ENCODE measurements around the gene SERF1B.
"Not testable (repeated sequence)": the region's sequence is repeated elsewhere in the genome, so short reads cannot be mapped to it uniquely, and the experiment has no call there.

The SERF1B gene

GRCh38 chr5:70025106-70025844 lies at the start of gene SERF1B:
SERF1B (plus strand) TSS chr5:70025251; CDS start chr5:70025452, 201 bp downstream.
- DNase-seq (ENCODE audit: low read depth in 1 of 2, low spot score in 1 of 2); in situ Hi-C loops (cut with HindIII; ENCODE audit: low pct_unique_long_range_greater_than_20kb, low sequenced_read_pairs): not testable (repeated sequence)

GRCh38 chr5:69991713-69992112 lies 33.3 kb upstream of the SERF1B start:
- in situ Hi-C loops (cut with HindIII; ENCODE audit: low pct_unique_long_range_greater_than_20kb, low sequenced_read_pairs) = not testable (repeated sequence)

GRCh38 chr5:69995535-69995934 lies 29.5 kb upstream of the SERF1B start:
- DNase-seq (ENCODE audit: low read depth in 1 of 2, low spot score in 1 of 2); in situ Hi-C loops (cut with HindIII; ENCODE audit: low pct_unique_long_range_greater_than_20kb, low sequenced_read_pairs): not testable (repeated sequence)

More at GRCh38 chr5:69991713-69992112, 33.3 kb upstream of the SERF1B start:
- DNase-seq (ENCODE audit: low read depth in 1 of 2, low spot score in 1 of 2) = not testable (repeated sequence)

- DNase-seq (ENCODE audit: low read depth in 1 of 2, low spot score in 1 of 2); in situ Hi-C loops (cut with HindIII; ENCODE audit: low pct_unique_long_range_greater_than_20kb, low sequenced_read_pairs): not testable (repeated sequence)
Observed at GRCh38 chr5:70020660-70021059, 4.4 kb upstream of the SERF1B start.

GRCh38 chr5:70025845-70026145 lies 744 bp downstream of the SERF1B start:
- DNase-seq (ENCODE audit: low read depth in 1 of 2, low spot score in 1 of 2); in situ Hi-C loops (cut with HindIII; ENCODE audit: low pct_unique_long_range_greater_than_20kb, low sequenced_read_pairs): not testable (repeated sequence)

- in situ Hi-C loops (cut with HindIII; ENCODE audit: low pct_unique_long_range_greater_than_20kb, low sequenced_read_pairs); DNase-seq (ENCODE audit: low read depth in 1 of 2, low spot score in 1 of 2): not testable (repeated sequence)
Observed at GRCh38 chr5:70031204-70031603, 6.2 kb downstream of the SERF1B start.

- in situ Hi-C loops (cut with HindIII; ENCODE audit: low pct_unique_long_range_greater_than_20kb, low sequenced_read_pairs); DNase-seq (ENCODE audit: low read depth in 1 of 2, low spot score in 1 of 2): not testable (repeated sequence)
Observed at GRCh38 chr5:70041411-70041810, 16.4 kb downstream of the SERF1B start.

- in situ Hi-C loops (cut with HindIII; ENCODE audit: low pct_unique_long_range_greater_than_20kb, low sequenced_read_pairs); DNase-seq (ENCODE audit: low read depth in 1 of 2, low spot score in 1 of 2): not testable (repeated sequence)
Observed at GRCh38 chr5:70049790-70050142, 24.7 kb downstream of the SERF1B start.

- in situ Hi-C loops (cut with HindIII; ENCODE audit: low pct_unique_long_range_greater_than_20kb, low sequenced_read_pairs); DNase-seq (ENCODE audit: low read depth in 1 of 2, low spot score in 1 of 2): not testable (repeated sequence)
Observed at GRCh38 chr5:70056289-70056942, 31.4 kb downstream of the SERF1B start.

- in situ Hi-C loops (cut with HindIII; ENCODE audit: low pct_unique_long_range_greater_than_20kb, low sequenced_read_pairs); DNase-seq (ENCODE audit: low read depth in 1 of 2, low spot score in 1 of 2): not testable (repeated sequence)
Observed at GRCh38 chr5:70057140-70057539, 32.1 kb downstream of the SERF1B start.

- in situ Hi-C loops (cut with HindIII; ENCODE audit: low pct_unique_long_range_greater_than_20kb, low sequenced_read_pairs); DNase-seq (ENCODE audit: low read depth in 1 of 2, low spot score in 1 of 2): not testable (repeated sequence)
Observed at GRCh38 chr5:70077632-70078031, 52.6 kb downstream of the SERF1B start.

- in situ Hi-C loops (cut with HindIII; ENCODE audit: low pct_unique_long_range_greater_than_20kb, low sequenced_read_pairs); DNase-seq (ENCODE audit: low read depth in 1 of 2, low spot score in 1 of 2): not testable (repeated sequence)
Observed at GRCh38 chr5:70088907-70089464, 63.9 kb downstream of the SERF1B start.

- in situ Hi-C loops (cut with HindIII; ENCODE audit: low pct_unique_long_range_greater_than_20kb, low sequenced_read_pairs); DNase-seq (ENCODE audit: low read depth in 1 of 2, low spot score in 1 of 2): not testable (repeated sequence)
Observed at GRCh38 chr5:70091776-70092175, 66.7 kb downstream of the SERF1B start.
